Measurements from ENCODE around the gene CCDC85C.

- TF ChIP-seq YY1 (IDR thresholded peaks at IDR 0.05) (no peak), HNF4G (IDR thresholded peaks at IDR 0.05) (no peak), JUND (IDR thresholded peaks at IDR 0.05) (no peak), CTCF (IDR thresholded peaks at IDR 0.05; ENCODE audit: low read depth, low read length, missing input control) (no peak), RXRA (IDR thresholded peaks at IDR 0.05) (no peak), SP1 (IDR thresholded peaks at IDR 0.05) (no peak)
Measured at GRCh38 chr14:99546234-99546879, 57.6 kb downstream of the CCDC85C start.

All from liver (tissue), 3 donors.